Fibroblast of skin of right quadriceps (primary cell): Measurements from ENCODE around the gene MECP2.

ENCODE experiments used
- DNase-seq: peaks from one replicate; pipeline ENCODE4 v3.0.0-alpha.2; 2013

MECP2 gene

GRCh38 chrX:154030715-154031305 lies 66.7 kb downstream of the MECP2 start:
- no peak for DNase-seq

- DNase-seq, result no peak
Observed at GRCh38 chrX:154030266-154030665, 67.3 kb downstream of the MECP2 start.

GRCh38 chrX:154029439-154029838 lies 68.1 kb downstream of the MECP2 start:
- no peak for DNase-seq

GRCh38 chrX:154028502-154029184 lies 68.9 kb downstream of the MECP2 start:
- no peak for DNase-seq

- DNase-seq, result no peak
Observed at GRCh38 chrX:154027986-154028385, 69.5 kb downstream of the MECP2 start.

GRCh38 chrX:154027022-154027402 lies 70.5 kb downstream of the MECP2 start:
- DNase-seq, result no peak

- DNase-seq, result peak; percentile 21
Observed at GRCh38 chrX:154026136-154027021, 71.1 kb downstream of the MECP2 start.

- no peak for DNase-seq
Observed at GRCh38 chrX:154025230-154025629, 72.3 kb downstream of the MECP2 start.

GRCh38 chrX:154024271-154024670 lies 73.2 kb downstream of the MECP2 start:
- no peak for DNase-seq

GRCh38 chrX:154023276-154024000 lies 74.1 kb downstream of the MECP2 start:
- DNase-seq, result no peak

- DNase-seq, result no peak
Observed at GRCh38 chrX:154022108-154022507, 75.4 kb downstream of the MECP2 start.

GRCh38 chrX:154021131-154021611 lies 76.3 kb downstream of the MECP2 start:
- DNase-seq, result peak; percentile 45

GRCh38 chrX:154020536-154021115 lies 76.9 kb downstream of the MECP2 start:
- DNase-seq, result no peak

GRCh38 chrX:154019633-154020528 lies 77.6 kb downstream of the MECP2 start, which contains the start of gene IRAK1:
IRAK1 (minus strand) TSS chrX:154019902; CDS start chrX:154019812, 90 bp downstream.
- peak; percentile 54 for DNase-seq

GRCh38 chrX:154019061-154019621 lies 78.4 kb downstream of the MECP2 start:
- no peak for DNase-seq

GRCh38 chrX:154018518-154019060 lies 78.9 kb downstream of the MECP2 start:
- no peak for DNase-seq

- DNase-seq, result no peak
Observed at GRCh38 chrX:154017766-154018517, 79.6 kb downstream of the MECP2 start.

- DNase-seq, result no peak
Observed at GRCh38 chrX:154016366-154017076, 81.0 kb downstream of the MECP2 start.

GRCh38 chrX:154015581-154016264 lies 81.8 kb downstream of the MECP2 start:
- no peak for DNase-seq
